Caki2 (cell line): ENCODE measurements around the gene ZNF354C. TPM values are rescaled to one million over a fixed set of nuclear protein-coding genes. Genes with fewer than 3 reads are reported as not detected.

ENCODE experiments used
- DNase-seq: peaks from one replicate; pipeline ENCODE4 v3.0.0-alpha.2; 2015; ENCODE audit warnings: low read depth
- in situ Hi-C: cut with HindIII; loops from 2 replicates; pipeline ENCODE4 v1.10.0; 2016; ENCODE audit warnings: low sequenced_read_pairs, low pct_unique_long_range_greater_than_20kb, mixed read lengths
- total RNA-seq: library from RNA; depleted of rRNA; stranded (reverse); fragments of >200 nt; shearing (Covaris generic); gene quantifications from 2 replicates; pipeline ENCODE4 v1.2.3, GENCODE V29; 2014; ENCODE audit warnings: low replicate concordance; rRNA removed

ZNF354C gene
- total RNA-seq, 1 experiment from 2014 or later, result not detected

DNA sequence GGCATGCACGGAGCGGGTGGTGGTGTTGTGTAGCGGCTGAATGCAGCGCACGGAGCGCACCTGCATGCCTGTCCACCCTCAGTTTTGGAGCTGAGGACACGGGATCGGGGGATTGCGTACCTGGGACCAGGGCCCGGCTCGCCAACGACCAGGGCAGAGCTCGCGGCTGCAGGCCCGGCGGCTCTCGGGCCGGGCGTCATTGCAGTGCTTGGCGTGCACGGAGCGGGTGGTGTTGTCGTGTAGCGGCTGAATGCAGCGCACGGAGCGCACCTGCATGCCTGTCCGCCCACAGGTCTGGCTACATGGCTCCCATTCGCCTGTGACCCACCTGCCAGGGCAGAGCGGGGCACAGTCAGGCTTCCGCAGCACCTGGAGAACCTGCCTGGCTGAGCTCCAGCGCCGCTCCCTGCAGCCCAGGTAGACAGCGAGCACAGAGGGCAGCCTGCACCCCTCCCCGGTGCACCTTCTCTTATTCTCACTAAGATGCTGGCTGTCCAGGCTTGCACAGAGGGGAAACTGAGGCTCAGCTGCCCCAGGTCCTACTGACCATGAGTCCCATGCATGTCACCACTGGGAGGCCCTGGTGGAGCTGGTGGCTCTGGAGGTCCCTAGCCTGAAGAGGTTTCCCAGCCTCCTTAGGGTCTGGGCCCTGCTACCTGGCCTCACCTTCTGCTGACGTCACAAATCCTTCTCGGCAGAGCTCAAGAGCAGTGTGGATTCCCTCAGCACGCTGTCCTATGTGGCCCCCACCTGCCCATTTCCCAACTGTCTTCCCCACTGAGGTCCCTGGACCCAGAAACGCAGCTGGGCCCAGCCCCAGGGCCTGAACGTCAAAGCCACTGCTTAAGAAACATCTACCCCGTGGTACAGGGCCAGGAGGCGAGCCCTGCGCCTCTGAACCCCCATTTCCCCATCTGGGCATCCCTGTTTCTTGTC lies 64.9 kb downstream of the ZNF354C start:
- in situ Hi-C loops, result no loop called here

DNA sequence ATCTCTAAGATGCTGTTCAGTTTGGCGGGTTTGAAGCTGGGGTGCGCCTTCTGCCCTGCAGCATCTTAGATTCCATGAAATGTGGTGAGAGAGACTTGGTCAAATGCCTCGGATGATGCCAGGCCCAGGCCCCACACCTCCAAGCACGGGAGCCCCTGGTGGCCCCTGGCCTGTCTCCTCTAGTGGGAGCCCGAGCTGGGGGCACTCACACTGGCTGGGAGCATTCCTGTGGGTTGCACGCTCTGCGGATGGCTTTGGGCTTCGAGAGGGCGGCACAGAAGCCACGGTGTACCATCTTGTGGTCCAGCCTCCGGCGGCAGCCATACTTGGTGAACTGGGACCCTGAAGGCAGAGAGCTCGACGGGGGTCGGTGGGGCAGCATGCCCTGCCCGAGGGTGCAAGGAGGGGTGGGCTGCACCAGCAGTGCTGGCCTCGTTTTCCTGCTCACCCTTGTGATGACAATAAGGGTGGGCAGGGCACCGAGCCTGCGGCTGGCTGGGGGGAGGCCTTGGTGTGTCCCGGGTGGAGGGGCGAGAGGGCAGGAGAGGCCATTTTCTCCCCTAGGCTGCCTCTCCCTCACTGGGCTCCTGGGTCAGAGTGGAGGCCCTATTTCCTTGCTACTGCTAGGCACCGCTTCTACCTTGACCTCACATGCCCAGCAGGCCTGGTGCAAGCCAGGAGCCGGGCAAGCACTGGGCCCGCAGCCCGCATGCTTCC lies 65.8 kb downstream of the ZNF354C start:
- no peak for DNase-seq

More for the DNA sequence above, 64.9 kb downstream of the ZNF354C start:
- DNase-seq, result no peak

DNA sequence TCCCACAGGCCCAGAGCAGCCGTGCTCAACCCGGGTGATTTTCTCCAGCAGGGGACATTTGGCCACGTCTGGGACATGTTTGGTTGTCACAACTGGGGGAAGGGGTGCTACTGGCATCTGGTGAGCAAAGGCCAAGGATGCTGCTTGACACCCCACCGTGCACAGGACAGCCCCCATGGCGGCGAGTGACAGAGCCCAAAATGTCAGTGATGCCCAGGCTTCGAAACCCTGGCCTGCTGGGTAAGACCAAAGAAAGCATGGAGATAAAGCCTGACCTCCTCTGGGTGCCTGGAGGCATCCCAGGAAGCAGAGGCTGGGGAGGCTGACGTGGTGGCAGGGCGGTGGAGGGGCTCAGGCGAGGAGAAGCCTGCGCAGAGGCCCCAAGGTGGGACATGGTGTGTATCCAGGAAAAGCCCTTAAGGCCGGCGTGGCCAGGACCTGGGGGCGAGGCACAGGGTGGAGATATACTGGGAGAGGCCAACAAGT lies 66.4 kb downstream of the ZNF354C start:
- in situ Hi-C loops, result no loop called here
- no peak for DNase-seq

More for the DNA sequence above, 65.8 kb downstream of the ZNF354C start:
- in situ Hi-C loops, result no loop called here

DNA sequence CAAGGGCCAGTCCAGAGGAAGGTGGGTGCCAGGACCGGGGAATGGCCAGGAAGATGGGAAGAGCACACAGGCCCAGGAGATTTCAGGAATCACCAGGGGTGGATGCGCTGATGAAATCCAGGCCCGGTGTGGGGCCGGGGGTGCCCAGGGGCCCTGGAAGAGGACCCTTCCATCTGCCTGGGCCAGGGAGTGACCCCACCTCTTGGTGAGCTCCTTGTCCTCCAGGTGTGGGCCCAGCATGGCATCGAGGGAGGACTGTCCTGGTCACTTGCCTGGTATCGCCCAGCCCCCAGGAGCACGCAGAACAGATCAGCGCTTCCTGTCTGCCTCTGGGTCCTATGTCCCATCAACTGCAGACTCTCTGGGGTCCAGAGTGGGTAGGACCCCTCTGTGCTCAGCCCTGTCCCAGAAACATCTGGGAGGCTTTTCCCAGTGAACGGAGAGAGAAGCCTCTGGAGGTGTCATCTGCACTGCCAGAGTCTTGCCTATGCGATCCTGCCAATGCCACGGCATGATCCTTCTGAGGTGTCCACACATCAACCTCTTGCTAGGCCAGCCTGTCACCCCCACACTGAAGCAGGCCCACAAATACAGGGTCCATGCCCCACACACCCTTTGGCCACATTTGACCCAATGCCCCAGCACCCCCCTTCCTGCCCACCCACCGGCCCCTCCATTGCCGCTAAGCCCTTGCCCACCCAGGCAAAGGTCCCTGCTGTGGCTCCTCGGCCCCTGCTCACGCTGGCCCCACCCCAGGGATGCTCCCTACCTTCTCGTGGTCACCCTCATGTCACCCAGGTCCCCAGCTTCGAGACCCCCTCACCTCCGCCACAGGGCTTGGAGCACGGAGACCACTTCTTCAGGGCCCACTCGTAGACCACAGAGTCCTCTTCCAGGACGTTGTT lies 67.2 kb downstream of the ZNF354C start:
- no peak for DNase-seq
- in situ Hi-C loops, result no loop called here

DNA sequence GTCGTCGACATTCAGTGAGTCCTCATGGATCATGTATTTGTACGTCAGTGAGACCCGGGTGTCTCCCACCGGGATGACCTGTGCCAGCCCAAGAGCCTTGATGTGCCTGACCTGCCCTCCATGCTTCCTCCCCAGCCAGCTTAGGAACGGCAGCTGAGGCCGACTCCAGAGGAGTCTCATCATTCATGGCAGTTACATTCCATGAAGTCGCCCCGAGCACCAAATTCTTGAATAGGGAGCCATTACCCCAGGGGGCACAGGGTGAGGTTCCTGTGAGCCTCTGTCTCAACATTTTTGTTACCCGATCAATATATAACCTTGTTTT lies 67.8 kb downstream of the ZNF354C start:
- no peak for DNase-seq
- in situ Hi-C loops, result no loop called here

DNA sequence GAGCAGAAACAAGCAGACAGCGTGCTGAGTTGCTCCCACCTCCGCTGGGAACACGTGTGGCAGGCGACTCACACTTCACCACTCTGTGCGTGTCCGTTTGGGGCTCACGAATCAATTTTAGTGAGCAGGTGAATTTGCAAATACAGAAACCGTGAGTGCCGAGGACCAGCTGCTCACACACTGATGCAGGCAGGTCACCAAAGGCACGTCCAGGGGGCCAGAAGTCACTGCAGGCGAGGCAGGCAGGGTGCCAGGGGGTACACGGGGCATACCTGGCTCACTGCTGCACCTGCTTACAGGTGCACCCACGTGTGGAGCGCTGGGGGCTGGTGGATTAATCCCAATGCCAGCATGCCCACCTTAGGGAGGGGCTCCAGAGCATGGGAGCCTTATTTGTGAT lies 68.8 kb downstream of the ZNF354C start:
- DNase-seq, result no peak
- in situ Hi-C loops, result no loop called here

GRCh38 chr5:179129607-179130071 lies 69.5 kb downstream of the ZNF354C start:
- DNase-seq, result no peak
- in situ Hi-C loops, result no loop called here

DNA sequence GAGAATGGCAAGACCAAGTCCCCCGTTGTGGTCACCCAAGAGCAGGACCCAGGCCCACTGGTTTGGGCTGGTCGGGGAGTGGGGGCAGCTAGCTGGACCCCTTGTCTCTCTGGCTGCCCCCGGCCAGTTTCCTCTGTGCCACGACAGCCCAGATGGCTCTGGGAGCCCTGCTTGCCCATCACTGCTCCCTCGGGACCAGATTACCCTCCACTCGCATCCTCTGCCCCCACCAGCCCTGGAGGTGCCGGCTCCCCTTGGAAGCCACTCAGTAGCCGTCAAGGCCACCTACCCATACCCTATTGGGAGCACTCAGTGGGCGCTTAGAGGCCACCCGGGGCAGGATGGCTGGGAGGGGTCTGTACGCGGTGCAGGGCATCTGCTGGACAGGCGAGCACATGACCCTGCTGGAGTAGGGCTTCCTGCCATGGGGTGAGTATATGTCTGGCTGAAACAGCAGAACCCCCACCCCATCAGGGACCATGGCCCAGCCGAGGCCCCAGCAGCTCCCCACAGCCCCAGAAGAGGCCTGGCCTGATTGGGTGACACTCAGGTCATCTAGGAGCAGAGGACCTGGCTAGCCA lies 70.0 kb downstream of the ZNF354C start:
- in situ Hi-C loops, result no loop called here
- DNase-seq, result no peak

- no peak for DNase-seq
- in situ Hi-C loops, result no loop called here
These were observed 71.2 kb downstream of the ZNF354C start for GRCh38 chr5:179131321-179131835.

- no peak for DNase-seq
- in situ Hi-C loops, result no loop called here
These were observed 71.9 kb downstream of the ZNF354C start for GRCh38 chr5:179131886-179132585.

GRCh38 chr5:179132586-179133355 lies 72.6 kb downstream of the ZNF354C start:
- in situ Hi-C loops, result no loop called here
- DNase-seq, result no peak

Other genes starting within 250 kb of the ZNF354C start
- 2.9 and 3.4 TPM in 2 replicates for gene ZNF354B, start 200.4 kb upstream of the ZNF354C start, total RNA-seq
- 5.5 TPM in 1 of 2 replicates, not detected in the other for gene ZFP2, start 164.5 kb upstream of the ZNF354C start, total RNA-seq
- gene ZNF454, start 119.2 kb upstream of the ZNF354C start, total RNA-seq, result not detected in 2 replicates
- not detected in 2 replicates for gene GRM6, start 65.1 kb upstream of the ZNF354C start, total RNA-seq
- gene ZNF879, start 36.6 kb upstream of the ZNF354C start, total RNA-seq, result 0.74 and 0.87 TPM in 2 replicates